ENCODE results near the gene APOBEC3A.
"Not testable (repeated sequence)": the region's sequence is repeated elsewhere in the genome, so short reads cannot be mapped to it uniquely, and the experiment has no call there.

Gene APOBEC3A

DNA sequence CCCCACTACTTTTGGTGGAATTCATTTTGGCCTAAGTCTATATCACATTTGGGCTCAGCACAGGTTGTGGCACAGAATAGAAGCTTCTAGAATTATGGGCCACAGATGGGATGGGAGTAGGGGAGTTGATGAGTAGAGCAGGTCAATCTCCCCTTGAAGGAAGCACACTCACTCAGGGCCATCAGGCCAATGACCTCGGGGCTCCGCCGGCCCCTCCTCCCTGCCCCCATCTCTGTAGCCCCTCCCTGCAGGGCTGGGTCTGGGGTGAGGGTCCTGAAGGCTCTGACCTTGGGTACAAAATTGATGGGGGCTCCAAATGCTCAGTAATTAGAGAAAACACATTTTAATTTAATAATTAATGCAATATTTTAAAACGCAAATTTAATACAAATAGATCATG, 3.3 kb downstream of the APOBEC3A start:
- DNase-seq: not testable (repeated sequence)

DNA sequence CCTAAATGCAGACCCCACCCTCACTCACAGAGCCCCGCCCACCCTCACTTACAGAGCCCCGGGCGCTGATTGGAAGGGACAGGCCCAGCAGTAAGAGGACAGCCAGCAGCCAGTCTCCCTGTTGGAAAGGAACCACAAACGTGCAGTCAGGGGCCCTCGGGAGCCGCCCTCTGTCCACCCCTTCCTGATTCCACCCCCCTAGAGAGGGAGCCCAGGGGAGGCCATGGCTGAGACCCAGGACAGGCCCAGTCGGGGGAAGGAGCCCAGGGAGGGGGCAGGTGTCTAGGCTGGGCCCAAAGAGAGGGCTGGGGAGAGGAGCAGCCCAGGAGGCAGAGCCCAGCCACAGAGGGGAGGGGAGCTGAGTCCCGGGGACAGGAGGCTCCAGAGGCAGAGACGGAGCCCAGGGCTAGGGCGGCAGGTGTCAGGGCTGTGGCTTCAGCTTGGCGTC, 5.9 kb downstream of the APOBEC3A start:
- DNase-seq: not testable (repeated sequence)

DNA sequence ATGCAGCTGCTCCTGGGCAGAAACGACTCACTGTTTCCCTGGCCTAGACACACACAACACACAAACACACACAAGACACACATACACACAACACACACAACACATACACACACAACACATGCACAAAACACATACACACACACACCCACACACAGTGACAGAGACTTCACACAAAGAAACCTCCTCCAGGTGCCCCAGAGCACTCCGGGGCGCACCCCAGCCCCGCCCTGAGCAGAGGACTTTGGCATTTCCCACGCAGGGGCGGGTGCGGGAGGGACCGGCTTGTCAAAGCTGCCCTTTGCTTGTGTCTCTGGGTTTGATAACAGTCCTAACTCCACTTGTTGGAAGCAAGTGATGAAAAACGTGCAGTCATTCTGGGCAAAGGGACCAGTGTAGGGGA, 6.5 kb downstream of the APOBEC3A start:
- DNase-seq: no peak

GRCh38 chr22:38964306-38964705, 6.9 kb downstream of the APOBEC3A start:
- DNase-seq: no peak

GRCh38 chr22:38964989-38965388, 7.6 kb downstream of the APOBEC3A start:
- no peak for DNase-seq

GRCh38 chr22:38965614-38966379, 8.4 kb downstream of the APOBEC3A start:
- DNase-seq: no peak

DNA sequence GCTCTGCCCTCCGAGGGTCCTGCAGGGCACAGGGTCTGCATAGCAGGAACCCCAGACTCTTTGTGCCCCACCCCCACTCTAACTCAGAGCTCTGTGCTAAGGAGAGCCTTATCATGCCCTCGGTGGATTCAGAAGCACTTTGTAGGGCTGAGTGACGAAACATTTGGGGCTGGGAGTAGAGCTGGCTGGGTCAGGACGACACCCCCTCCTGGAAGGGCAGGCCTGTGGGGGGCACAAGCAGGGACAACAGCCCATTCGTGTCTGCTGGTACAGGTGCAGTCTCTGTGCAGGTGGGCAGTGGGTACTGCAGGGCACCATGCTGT, 8.9 kb downstream of the APOBEC3A start:
- no peak for DNase-seq

- DNase-seq: no peak
Measured at GRCh38 chr22:38966942-38967341, 9.5 kb downstream of the APOBEC3A start.

- peak in 1 of 2 donors; percentile 83 for DNase-seq
Measured at GRCh38 chr22:38967451-38968450, 10.3 kb downstream of the APOBEC3A start.

DNA sequence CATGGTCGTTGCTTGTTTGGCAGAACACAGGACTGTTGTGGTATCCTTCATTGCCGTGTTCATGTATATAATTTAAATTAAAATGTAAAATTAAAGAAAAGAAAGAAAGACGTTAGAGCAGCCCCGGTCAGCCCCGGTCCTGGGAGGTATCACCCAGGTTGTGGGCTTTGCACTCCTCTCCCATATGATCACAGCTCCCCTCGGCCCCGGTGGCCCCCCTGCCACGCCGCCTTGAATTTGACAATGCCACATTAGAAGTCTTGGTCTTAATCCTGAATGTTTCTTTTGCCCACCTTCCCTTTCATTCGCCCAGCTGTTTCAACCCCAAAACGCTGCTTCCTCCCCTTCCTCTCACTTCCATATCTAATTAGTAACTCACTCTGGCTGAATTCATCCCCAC, 11.4 kb downstream of the APOBEC3A start:
- DNase-seq: no peak

DNA sequence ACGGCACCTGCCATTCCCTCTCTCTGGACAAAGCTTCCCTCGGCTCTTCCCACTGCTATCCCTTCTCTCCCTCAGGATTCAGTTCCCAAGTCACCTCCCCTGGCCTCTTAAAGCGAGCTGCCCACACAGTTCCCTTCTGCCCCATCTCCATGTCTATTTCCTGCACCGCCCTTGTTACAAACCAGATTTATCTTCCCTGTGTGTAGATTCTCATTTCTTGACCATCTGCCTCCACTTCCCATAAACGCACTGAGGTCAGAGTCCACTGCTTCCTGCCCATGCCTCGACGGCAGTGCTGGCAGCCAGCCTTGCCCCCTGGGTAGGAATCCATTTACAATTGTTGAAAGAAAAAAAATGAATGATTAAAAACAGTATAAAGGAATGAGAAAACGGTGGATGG, 13.1 kb downstream of the APOBEC3A start:
- no peak for DNase-seq

- no peak for DNase-seq
Measured at GRCh38 chr22:38971202-38971601, 13.8 kb downstream of the APOBEC3A start.

- no peak for DNase-seq
Measured at GRCh38 chr22:38971791-38972190, 14.4 kb downstream of the APOBEC3A start.

DNA sequence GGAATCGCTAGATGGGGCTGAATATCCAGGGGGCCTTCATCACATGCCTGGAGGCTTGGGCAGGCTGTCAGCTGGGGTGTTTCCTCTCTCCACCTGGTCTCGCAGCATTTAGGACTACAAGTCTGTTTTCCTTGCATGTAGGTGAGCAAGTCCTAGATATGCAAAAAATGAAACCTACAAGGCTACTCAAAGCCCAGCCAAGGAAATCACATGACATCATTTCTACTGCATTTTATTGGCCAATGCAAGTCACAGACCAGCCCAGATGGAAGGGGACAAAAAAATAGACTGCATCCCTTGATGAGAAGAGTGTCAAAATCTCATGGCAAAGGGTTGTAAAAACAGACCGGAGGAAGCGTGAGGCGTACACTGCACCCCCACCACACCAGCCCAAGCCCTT, 15.1 kb downstream of the APOBEC3A start:
- no peak for DNase-seq

DNA sequence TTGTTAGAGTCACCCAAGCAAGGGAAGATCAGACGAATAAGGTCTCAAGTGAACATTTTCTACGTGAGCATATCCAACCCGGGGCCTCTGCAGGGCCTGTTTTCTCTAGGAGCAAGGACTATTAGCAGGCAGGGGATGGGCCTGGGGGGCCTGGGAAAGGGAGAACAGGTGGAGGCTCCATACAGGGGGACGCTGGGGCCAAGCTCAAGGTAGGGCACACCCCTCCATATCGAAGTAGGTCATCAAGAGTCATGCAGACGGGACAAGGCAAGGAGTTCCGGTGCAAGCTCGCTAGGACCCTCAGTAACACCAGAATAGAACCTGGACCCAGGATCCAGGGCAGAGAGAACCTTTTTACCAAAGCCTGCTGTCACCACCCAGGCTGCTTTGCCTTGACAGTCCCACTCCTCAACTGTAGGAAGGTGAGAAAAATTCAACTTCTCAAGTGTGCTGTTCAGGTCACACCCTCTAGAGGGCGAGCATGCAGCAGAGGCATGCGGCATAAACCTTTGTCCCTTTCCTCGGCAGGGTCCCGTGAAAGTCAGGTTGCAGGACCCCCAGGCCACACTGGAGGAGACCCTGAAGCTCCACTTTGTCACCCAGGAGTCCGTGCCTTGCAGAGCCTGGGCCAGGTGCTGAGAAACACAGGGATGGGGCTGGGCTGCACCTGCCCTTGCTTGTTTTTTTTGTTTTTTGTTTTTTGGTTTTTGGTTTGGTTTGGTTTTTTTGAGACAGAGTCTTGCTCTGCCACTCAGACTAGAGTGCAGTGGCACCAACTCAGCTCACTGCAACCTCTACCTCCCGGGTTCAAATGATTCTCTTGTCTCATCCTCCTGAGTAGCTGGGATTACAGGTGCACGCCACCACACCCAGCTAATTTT, 16.1 kb downstream of the APOBEC3A start:
- DNase-seq: peak; percentile 53 to 65

DNA sequence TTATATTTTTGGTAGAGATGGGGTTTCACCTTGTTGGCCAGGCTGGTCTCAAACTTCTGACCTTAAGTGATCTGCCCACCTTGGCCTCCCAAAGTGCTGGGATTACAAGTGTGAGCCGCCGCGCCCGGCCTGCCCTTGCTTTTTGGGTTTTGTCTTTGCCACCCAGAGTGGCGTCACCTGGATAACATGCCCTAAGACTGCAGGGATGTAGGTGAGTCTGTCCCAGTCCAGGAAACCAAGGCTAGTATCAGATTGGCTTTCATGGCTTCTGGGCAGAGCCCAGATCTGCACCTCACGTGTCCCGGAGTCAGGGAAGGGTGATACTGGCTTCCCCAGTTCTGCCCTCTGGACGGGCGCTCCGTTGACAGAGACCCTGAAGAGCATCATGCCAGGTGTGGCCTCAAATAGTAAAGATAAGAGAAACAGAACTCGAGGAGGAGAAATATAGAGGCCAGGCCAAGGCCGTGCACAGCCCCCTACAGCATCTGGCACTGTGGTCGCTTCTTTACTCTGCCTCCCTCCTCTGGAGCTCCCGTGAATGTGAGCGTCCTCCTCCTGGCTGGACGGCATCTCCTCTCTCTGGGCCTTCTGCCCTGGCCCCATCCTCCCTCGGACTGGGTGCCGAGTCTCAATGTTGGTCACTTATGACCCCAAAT, 16.9 kb downstream of the APOBEC3A start:
- no peak for DNase-seq

DNA sequence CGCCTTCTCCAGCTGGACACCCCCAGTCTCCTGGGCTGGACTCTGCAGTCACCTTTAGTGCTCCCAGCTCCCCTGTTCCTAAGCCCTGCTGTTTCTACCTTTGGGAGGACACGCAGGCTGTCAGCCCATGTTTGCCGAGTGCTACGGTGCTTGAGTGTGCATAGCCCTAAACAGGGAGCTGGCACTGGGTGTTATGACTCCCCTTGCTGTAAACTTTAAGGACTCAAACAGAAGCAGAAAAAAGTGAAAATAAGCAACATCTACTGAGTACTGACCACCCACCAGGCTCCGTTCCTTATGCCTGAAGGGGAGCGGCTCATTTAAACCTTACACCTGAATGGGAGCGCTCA, 17.4 kb downstream of the APOBEC3A start:
- no peak for DNase-seq

DNA sequence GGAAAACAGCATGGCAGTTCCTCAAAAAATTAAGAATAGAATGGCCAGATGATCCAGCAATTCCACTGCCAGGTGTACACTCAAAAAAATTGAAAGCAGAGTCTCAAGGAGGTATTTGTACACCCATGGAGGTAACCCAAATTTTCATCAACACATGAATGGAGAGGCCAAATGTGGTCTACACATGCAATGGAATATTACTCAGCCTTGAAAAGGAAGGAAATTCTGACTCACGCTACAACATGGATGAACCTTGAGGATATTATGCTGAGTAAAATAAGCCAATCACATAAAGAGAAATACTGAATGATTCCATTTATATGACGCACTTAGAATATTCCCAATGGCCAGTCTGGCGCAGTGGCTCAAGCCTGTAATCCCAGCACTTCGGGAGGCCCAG, 19.9 kb downstream of the APOBEC3A start:
- not testable (repeated sequence) for DNase-seq

- not testable (repeated sequence) for DNase-seq
Measured at GRCh38 chr22:38980587-38980986, 23.2 kb downstream of the APOBEC3A start.

GRCh38 chr22:38981005-38981991, 23.9 kb downstream of the APOBEC3A start:
- DNase-seq: no peak

All from CD4-positive, alpha-beta T cell treated with Interleukin-1 beta for 1 hour (primary cell).